ENCODE results near the gene THBS3.
"Not testable (repeated sequence)": the region's sequence is repeated elsewhere in the genome, so short reads cannot be mapped to it uniquely, and the experiment has no call there.

Gene THBS3

DNA sequence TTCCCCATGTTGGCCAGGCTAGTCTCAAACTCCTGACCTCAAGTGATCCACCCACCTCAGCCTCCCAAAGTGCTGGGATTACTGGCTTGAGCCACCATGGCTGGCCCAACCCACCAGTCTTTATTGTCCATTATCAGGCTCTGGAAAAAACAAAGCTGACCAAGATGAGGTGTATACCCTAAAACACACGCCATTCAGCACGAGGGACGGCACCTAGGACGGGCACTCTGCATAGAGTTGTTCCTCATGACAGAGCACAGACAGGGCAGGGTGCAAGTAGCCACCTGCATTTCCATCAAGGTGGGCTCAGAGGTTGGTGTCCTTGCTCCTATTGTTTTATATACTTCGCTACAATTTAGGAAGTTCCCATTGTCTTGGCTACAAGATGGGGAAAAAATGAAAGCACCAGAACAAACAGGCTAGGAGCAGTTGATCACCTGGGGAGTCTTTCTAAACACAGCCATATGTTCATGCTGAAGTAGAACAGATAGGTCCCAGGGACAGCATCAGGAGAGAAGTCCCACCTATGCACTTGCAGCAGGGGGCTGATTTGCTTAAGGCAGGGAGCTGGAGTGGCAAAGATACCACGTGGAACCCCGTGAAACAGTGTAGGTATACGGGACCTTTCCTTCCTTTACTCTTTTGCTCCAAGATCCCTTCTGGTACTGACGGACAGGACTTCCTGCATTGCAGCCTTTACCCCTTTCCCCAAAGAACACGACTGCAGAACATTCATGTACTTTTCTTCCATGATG is 39.1 kb downstream of the THBS3 start:
- H3K4me3 Mint-ChIP-seq, result no peak overlapping the region
- H3K36me3 Mint-ChIP-seq, result peaks cover 6% of the 10 kb centered on the region

GRCh38 chr1:155168105-155168445 is 39.6 kb downstream of the THBS3 start:
- Mint-ChIP-seq H3K4me3 (peak overlapping the region; percentile 67), H3K4me1 (ENCODE audit: low read depth) (peaks cover 33% of the 10 kb centered on the region)
- H3K9me3 Mint-ChIP-seq (ENCODE audit: low read depth); H3K27me3 Mint-ChIP-seq; H3K27ac Mint-ChIP-seq; H3K36me3 Mint-ChIP-seq: not testable (repeated sequence)

More for the DNA sequence above, 39.1 kb downstream of the THBS3 start:
- Mint-ChIP-seq H3K27ac (no peak overlapping the region), H3K27me3 (no peaks in the 10 kb centered on the region), H3K4me1 (ENCODE audit: low read depth) (peaks cover 38% of the 10 kb centered on the region), H3K9me3 (ENCODE audit: low read depth) (no peaks in the 10 kb centered on the region)

DNA sequence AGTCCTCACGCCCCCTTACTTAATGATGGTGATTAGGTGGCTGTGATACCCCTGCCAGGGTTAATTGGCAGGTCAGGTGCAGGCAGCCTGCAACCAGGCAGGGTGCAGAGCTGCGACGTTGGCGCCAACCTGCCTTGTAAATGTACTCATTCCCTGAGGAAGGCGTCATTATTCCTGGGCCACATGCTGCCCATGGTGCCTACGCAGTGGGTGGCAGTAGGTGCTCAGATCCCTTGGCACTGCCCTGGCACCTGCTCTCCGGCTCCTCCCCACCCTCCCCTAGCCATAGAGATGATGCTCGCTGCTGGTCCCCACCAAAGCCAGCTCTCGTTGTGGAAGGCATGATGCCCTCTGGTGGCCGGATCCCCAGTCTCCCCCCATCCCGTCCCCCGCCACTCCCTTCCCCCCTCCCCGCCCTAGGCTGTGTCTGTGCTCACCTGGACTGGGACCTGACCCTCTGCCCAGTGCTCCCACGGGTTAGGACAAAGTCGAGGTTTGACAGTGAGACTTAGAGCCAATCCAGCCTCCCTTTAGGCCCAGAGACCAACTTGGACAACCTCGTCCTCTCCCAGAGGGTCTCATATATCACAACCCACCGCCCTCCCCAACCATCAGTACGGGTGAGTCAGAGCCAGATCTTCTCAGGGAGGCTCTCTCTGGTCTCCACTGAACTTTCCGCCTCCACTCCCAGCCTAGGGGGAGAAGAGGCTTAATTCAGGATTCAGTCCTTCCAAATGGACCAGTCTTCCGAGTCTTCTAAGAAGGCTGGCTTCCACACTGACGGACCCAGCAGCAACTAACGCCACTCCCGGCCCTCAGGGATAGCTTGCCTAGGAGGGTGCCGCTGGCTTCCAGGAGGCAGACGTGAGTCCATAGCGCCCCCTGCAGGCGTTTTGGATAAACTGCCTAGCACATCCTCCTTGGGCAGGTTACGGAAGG is 40.3 kb downstream of the THBS3 start:
- Mint-ChIP-seq H3K4me3 (peak overlapping the region; percentile 67), H3K36me3 (peaks cover 6% of the 10 kb centered on the region), H3K4me1 (ENCODE audit: low read depth) (peaks cover 31% of the 10 kb centered on the region), H3K27me3 (no peaks in the 10 kb centered on the region), H3K27ac (no peak overlapping the region), H3K9me3 (ENCODE audit: low read depth) (no peaks in the 10 kb centered on the region)

DNA sequence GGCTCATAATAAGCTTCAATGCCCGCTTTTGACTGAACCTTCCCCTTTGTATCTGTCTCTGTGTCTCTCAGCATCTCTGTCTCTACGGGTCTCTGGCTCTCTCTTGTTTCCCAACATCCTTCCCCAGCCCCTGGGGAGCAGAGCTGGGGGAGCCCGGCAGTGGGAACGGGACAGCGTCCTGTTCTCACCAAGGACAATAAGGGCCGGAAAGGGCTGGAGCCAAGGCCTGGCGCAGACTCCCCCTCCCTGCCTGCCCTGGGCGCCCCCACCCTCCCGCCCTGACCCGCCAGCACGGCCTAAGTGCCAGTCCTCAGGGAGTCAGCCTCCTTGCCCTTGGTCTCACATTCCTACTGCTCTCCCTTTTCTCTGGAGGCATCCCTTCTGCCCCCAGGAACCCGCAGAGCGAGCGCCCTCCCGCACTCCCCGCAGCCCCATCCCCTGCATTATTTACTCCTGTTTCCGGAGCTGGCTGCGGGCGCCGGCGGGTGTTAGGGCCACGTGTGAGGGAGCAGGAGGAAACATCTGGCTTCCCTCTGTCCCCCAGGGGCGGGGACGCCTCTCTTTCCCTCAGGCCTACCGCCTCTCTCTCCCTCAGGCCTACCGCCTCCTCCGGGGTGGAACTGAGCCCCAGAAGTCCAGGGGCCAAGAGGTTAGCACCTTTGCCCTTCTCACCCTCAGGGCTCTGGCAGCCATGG is 41.1 kb downstream of the THBS3 start:
- Mint-ChIP-seq H3K4me3 (no peak overlapping the region), H3K36me3 (peaks cover 6% of the 10 kb centered on the region), H3K9me3 (ENCODE audit: low read depth) (no peaks in the 10 kb centered on the region), H3K27ac (no peak overlapping the region), H3K4me1 (ENCODE audit: low read depth) (peaks cover 23% of the 10 kb centered on the region), H3K27me3 (no peaks in the 10 kb centered on the region)

DNA sequence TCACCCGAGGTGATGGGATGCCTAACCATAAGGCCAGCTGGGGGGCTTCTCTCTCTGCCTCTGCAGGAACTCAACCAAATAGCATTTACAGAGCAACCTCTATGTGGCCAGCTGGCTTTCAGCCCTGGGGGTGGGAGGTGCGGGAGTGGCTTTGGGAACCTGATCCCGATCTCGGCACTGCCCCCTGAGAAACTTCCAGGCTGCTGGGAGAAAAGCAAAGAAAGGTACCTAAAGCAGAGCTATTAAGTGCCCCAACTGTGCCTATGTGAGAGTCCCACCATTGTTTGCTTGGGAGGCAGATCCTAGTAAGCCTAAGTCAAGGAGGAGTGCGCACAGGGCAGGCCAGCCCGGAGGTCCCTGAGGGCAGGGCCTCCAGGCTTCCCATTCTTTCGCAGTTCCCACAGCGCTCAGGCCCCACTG is 41.6 kb downstream of the THBS3 start:
- no peaks in the 10 kb centered on the region for H3K9me3 Mint-ChIP-seq (ENCODE audit: low read depth)
- no peak overlapping the region for H3K4me3 Mint-ChIP-seq
- H3K27ac Mint-ChIP-seq, result no peak overlapping the region
- H3K4me1 Mint-ChIP-seq (ENCODE audit: low read depth), result peaks cover 19% of the 10 kb centered on the region
- H3K36me3 Mint-ChIP-seq, result peaks cover 6% of the 10 kb centered on the region
- H3K27me3 Mint-ChIP-seq, result no peaks in the 10 kb centered on the region

DNA sequence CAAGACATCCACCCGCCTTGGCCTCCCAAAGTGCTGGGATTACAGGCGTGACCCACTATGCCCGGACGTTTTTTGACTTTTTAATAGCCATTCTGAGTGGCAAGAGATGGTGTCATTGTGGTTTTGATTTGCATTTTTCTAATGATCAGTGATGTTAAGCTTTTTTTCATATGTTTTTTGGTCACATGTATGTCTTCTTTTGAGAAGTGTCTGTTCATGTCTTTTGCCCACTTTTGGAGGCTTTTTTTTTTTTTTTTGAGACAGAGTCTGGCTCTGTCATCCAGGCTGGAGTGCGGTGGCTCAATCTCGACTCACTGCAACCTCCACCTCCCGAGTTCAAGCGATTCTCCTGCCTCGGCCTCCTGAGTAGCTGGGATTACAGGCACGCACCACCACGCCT is 43.1 kb downstream of the THBS3 start:
- H3K36me3 Mint-ChIP-seq; H3K27ac Mint-ChIP-seq; H3K4me3 Mint-ChIP-seq; H3K27me3 Mint-ChIP-seq; H3K9me3 Mint-ChIP-seq (ENCODE audit: low read depth): not testable (repeated sequence)
- H3K4me1 Mint-ChIP-seq (ENCODE audit: low read depth), result peaks cover 13% of the 10 kb centered on the region

DNA sequence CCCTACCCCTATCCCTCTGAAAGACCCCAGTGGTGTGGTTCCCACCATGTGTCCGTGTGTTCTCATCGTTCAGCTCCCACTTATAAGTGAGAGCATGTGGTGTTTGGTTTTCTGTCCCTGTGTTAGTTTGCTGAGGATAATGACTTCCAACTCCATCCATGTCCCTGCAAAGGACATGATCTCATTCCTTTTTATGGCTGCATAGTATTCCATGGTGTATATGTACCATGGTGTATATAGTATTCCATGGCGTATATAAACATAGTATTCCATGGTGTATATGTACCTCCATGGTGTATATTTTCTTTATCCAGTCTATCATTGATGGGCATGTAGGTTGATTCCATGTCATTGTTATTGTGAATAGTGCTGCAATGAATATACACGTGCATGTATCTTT is 43.9 kb downstream of the THBS3 start:
- not testable (repeated sequence) for H3K9me3 Mint-ChIP-seq (ENCODE audit: low read depth); H3K27me3 Mint-ChIP-seq; H3K36me3 Mint-ChIP-seq; H3K27ac Mint-ChIP-seq; H3K4me3 Mint-ChIP-seq
- peaks cover 12% of the 10 kb centered on the region for H3K4me1 Mint-ChIP-seq (ENCODE audit: low read depth)

DNA sequence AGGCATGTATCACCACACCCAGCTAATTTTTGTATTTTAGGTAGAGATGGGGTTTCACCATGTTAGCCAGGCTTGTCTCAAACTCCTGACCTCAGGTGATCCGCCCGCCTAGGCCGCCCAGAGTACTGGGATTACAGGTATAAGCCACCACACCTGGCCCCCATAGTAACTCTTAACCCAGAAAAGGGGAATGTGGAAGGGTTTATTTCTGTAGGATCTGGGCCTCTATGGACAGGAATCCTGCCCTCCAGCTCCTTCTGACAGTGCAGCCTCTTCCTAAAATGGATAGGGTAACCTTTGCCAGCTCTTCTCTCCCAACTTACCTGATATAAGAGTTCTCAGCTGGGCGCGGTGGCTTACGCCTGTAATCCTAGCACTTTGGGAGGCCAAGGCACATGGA is 45.1 kb downstream of the THBS3 start:
- H3K9me3 Mint-ChIP-seq (ENCODE audit: low read depth); H3K4me3 Mint-ChIP-seq; H3K27me3 Mint-ChIP-seq; H3K27ac Mint-ChIP-seq; H3K36me3 Mint-ChIP-seq; H3K4me1 Mint-ChIP-seq (ENCODE audit: low read depth): not testable (repeated sequence)

GRCh38 chr1:155160128-155160527 is 47.6 kb downstream of the THBS3 start:
- Mint-ChIP-seq H3K4me3 (no peak overlapping the region), H3K27ac (no peak overlapping the region), H3K27me3 (peaks cover 1% of the 10 kb centered on the region), H3K9me3 (ENCODE audit: low read depth) (no peaks in the 10 kb centered on the region), H3K4me1 (ENCODE audit: low read depth) (no peaks in the 10 kb centered on the region), H3K36me3 (no peaks in the 10 kb centered on the region)

- peaks cover 1% of the 10 kb centered on the region for H3K27me3 Mint-ChIP-seq
- H3K36me3 Mint-ChIP-seq, result no peaks in the 10 kb centered on the region
- H3K4me1 Mint-ChIP-seq (ENCODE audit: low read depth), result no peaks in the 10 kb centered on the region
- H3K4me3 Mint-ChIP-seq, result no peak overlapping the region
- no peaks in the 10 kb centered on the region for H3K9me3 Mint-ChIP-seq (ENCODE audit: low read depth)
- no peak overlapping the region for H3K27ac Mint-ChIP-seq
Measured at GRCh38 chr1:155158991-155159390, 48.7 kb downstream of the THBS3 start.

DNA sequence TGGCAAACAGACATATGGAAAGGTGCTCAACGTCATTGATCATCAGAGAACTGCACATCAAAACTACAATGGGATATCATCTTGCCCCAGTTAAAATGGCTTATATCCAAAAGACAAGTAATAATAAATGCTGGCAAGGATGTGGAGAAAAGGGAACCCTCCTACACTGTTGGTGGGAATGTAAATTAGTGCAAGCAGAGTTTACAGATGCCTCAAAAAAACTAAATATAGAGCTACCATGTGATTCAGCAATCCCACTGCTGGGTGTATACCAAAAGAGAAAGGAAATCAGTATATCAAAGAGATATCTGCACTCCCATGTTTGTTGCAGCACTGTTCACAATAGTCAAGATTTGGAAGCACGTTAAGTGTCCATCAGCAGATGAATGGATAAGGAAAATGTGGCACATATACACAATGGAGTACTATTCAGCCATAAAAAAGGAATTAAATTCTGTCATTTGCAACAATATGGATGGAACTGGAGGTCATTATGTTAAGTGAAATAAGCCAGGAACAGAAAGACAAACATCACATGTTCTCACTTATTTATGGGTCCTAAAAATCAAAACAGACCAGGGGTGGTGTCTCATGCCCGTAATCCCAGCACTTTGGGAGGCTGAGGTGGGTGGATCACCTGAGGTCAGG is 51.6 kb downstream of the THBS3 start:
- not testable (repeated sequence) for H3K27ac Mint-ChIP-seq; H3K4me3 Mint-ChIP-seq; H3K36me3 Mint-ChIP-seq; H3K9me3 Mint-ChIP-seq (ENCODE audit: low read depth); H3K27me3 Mint-ChIP-seq; H3K4me1 Mint-ChIP-seq (ENCODE audit: low read depth)
